Measurements from ENCODE around the gene OTULIN.

OTULIN gene

GRCh38 chr5:14745753-14746152, 81.2 kb downstream of the OTULIN start:
- Histone ChIP-seq H4K20me1 (ENCODE audit: insufficient read depth, low read length, poor library complexity, severe bottlenecking) (no peaks in the 10 kb centered on the region), H3K9me3 (ENCODE audit: insufficient read depth, low read depth, low read length) (no peaks in the 10 kb centered on the region), H3K9ac (ENCODE audit: low read depth, low read length, poor library complexity, severe bottlenecking) (no peak overlapping the region), H3K4me3 (ENCODE audit: low read length, poor library complexity, severe bottlenecking) (no peak overlapping the region), H3K36me3 (ENCODE audit: insufficient read depth, low read length) (peaks cover 27% of the 10 kb centered on the region; the same call in 1 of the 2 replicates), H3K27me3 (ENCODE audit: insufficient read depth, low read length, poor library complexity, severe bottlenecking) (no peaks in the 10 kb centered on the region), H2AFZ (ENCODE audit: low read length) (no peak overlapping the region), H3K9me2 (replicated peaks; ENCODE audit: low read depth, low read length) (no peaks in the 10 kb centered on the region), H3K4me1 (ENCODE audit: insufficient read depth, low read length, poor library complexity, severe bottlenecking) (peaks cover 5% of the 10 kb centered on the region), H3K79me2 (ENCODE audit: insufficient read depth, low read length) (no peaks in the 10 kb centered on the region), H3K4me2 (ENCODE audit: low read depth, low read length, poor library complexity, severe bottlenecking) (no peak overlapping the region), H3F3A (ENCODE audit: low read depth) (no peaks in the 10 kb centered on the region)
- TF ChIP-seq, protein P1, sequence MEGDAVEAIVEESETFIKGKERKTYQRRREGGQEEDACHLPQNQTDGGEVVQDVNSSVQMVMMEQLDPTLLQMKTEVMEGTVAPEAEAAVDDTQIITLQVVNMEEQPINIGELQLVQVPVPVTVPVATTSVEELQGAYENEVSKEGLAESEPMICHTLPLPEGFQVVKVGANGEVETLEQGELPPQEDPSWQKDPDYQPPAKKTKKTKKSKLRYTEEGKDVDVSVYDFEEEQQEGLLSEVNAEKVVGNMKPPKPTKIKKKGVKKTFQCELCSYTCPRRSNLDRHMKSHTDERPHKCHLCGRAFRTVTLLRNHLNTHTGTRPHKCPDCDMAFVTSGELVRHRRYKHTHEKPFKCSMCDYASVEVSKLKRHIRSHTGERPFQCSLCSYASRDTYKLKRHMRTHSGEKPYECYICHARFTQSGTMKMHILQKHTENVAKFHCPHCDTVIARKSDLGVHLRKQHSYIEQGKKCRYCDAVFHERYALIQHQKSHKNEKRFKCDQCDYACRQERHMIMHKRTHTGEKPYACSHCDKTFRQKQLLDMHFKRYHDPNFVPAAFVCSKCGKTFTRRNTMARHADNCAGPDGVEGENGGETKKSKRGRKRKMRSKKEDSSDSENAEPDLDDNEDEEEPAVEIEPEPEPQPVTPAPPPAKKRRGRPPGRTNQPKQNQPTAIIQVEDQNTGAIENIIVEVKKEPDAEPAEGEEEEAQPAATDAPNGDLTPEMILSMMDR (conservative IDR thresholded peaks at IDR 0.05; ENCODE audit: low read length) = no peak
- TF ChIP-seq EZH2phosphoT487 (IDR thresholded peaks at IDR 0.05; ENCODE audit: borderline replicate concordance) = no peak

GRCh38 chr5:14748180-14748900, 83.8 kb downstream of the OTULIN start:
- no peaks in the 10 kb centered on the region for H3K9me2 ChIP-seq (replicated peaks; ENCODE audit: low read depth, low read length)
- no peak overlapping the region for H3K4me3 ChIP-seq (ENCODE audit: low read length, poor library complexity, severe bottlenecking)
- no peak overlapping the region for H2AFZ ChIP-seq (ENCODE audit: low read length)
- no peaks in the 10 kb centered on the region for H3K9me3 ChIP-seq (ENCODE audit: insufficient read depth, low read depth, low read length)
- peaks cover 31% of the 10 kb centered on the region for H3K36me3 ChIP-seq (ENCODE audit: insufficient read depth, low read length)
- TF ChIP-seq EZH2phosphoT487 (IDR thresholded peaks at IDR 0.05; ENCODE audit: borderline replicate concordance) = no peak
- TF ChIP-seq, protein P1 (conservative IDR thresholded peaks at IDR 0.05; ENCODE audit: low read length) = no peak
- no peak overlapping the region for H3K9ac ChIP-seq (ENCODE audit: low read depth, low read length, poor library complexity, severe bottlenecking)
- H4K20me1 ChIP-seq (ENCODE audit: insufficient read depth, low read length, poor library complexity, severe bottlenecking) = no peaks in the 10 kb centered on the region
- no peaks in the 10 kb centered on the region for H3F3A ChIP-seq (ENCODE audit: low read depth)
- H3K27me3 ChIP-seq (ENCODE audit: insufficient read depth, low read length, poor library complexity, severe bottlenecking) = no peaks in the 10 kb centered on the region
- no peak overlapping the region for H3K4me2 ChIP-seq (ENCODE audit: low read depth, low read length, poor library complexity, severe bottlenecking)
- peaks cover 5% of the 10 kb centered on the region for H3K4me1 ChIP-seq (ENCODE audit: insufficient read depth, low read length, poor library complexity, severe bottlenecking)
- H3K79me2 ChIP-seq (ENCODE audit: insufficient read depth, low read length) = no peaks in the 10 kb centered on the region
